Fibroblast of gingiva (primary cell): ENCODE data around the gene CALHM1.
"Not testable (repeated sequence)": the region's sequence is repeated elsewhere in the genome, so short reads cannot be mapped to it uniquely, and the experiment has no call there.

Experiments used
- DNase-seq: peaks from one replicate; pipeline ENCODE4 v3.0.0-alpha.2; 2011; ENCODE audit warnings: low read depth

CALHM1 gene

GRCh38 chr10:103486635-103487409 lies 28.1 kb upstream of the CALHM1 start:
- not testable (repeated sequence) for DNase-seq

GRCh38 chr10:103481974-103482531 lies 23.4 kb upstream of the CALHM1 start:
- peak; percentile 68 for DNase-seq

GRCh38 chr10:103480521-103480920 lies 21.8 kb upstream of the CALHM1 start:
- DNase-seq: peak; percentile 13

- DNase-seq: no peak
Measured at GRCh38 chr10:103479135-103479534, 20.4 kb upstream of the CALHM1 start, which contains the start of gene CALHM3. Gene CALHM3 (minus strand): TSS chr10:103479240. CDS start chr10:103479032, 208 bp downstream.

GRCh38 chr10:103478671-103479070 lies 20.0 kb upstream of the CALHM1 start:
- no peak for DNase-seq

GRCh38 chr10:103476046-103476768 lies 17.5 kb upstream of the CALHM1 start:
- DNase-seq: no peak

GRCh38 chr10:103475437-103475836 lies 16.7 kb upstream of the CALHM1 start:
- DNase-seq: no peak

GRCh38 chr10:103474077-103474476 lies 15.4 kb upstream of the CALHM1 start:
- DNase-seq: no peak

- DNase-seq: no peak
Measured at GRCh38 chr10:103473261-103473671, 14.6 kb upstream of the CALHM1 start.

- no peak for DNase-seq
Measured at GRCh38 chr10:103472005-103472404, 13.3 kb upstream of the CALHM1 start.

- DNase-seq: no peak
Measured at GRCh38 chr10:103470761-103471653, 12.3 kb upstream of the CALHM1 start.

GRCh38 chr10:103469201-103469600 lies 10.5 kb upstream of the CALHM1 start:
- DNase-seq: no peak

- DNase-seq: no peak
Measured at GRCh38 chr10:103467406-103467805, 8.7 kb upstream of the CALHM1 start.

- no peak for DNase-seq
Measured at GRCh38 chr10:103466734-103467133, 8.0 kb upstream of the CALHM1 start.

GRCh38 chr10:103465411-103466179 lies 6.9 kb upstream of the CALHM1 start:
- no peak for DNase-seq

GRCh38 chr10:103463499-103463898 lies 4.8 kb upstream of the CALHM1 start:
- peak; percentile 42 for DNase-seq

GRCh38 chr10:103459615-103460014 lies 915 bp upstream of the CALHM1 start:
- DNase-seq: no peak

GRCh38 chr10:103457896-103458583 lies 660 bp downstream of the CALHM1 start:
- DNase-seq: no peak

GRCh38 chr10:103457176-103457712 lies 1.5 kb downstream of the CALHM1 start:
- DNase-seq: no peak

- DNase-seq: no peak
Measured at GRCh38 chr10:103456074-103456660, 2.5 kb downstream of the CALHM1 start.
